Neural crest cell (in vitro differentiated cells): Measurements from ENCODE around the gene TXNDC11. TPM values are rescaled to one million over a fixed set of nuclear protein-coding genes. Genes with fewer than 3 reads are reported as not detected.

ENCODE experiments used
- DNase-seq: peaks from one replicate; pipeline ENCODE4 v3.0.0; 2021; ENCODE audit warnings: low read depth, mixed read lengths, low spot score
- H3K27ac Mint-ChIP-seq: one replicate; pipeline ENCODE4 v1.8.0; 2021; ENCODE audit warnings: mild to moderate bottlenecking, mixed read lengths; ENCODE audit not compliant: unreplicated experiment
- H3K27me3 Mint-ChIP-seq: 2 replicates; pipeline ENCODE4 v1.8.0; 2021; ENCODE audit warnings: low read depth, mild to moderate bottlenecking, mixed read lengths
- H3K36me3 Mint-ChIP-seq: 2 replicates; pipeline ENCODE4 v1.8.0; 2021; ENCODE audit warnings: low read depth, mild to moderate bottlenecking, mixed read lengths
- H3K4me1 Mint-ChIP-seq: 2 replicates; pipeline ENCODE4 v1.8.0; 2021; ENCODE audit warnings: mixed read lengths
- H3K4me3 Mint-ChIP-seq: one replicate; pipeline ENCODE4 v1.8.0; 2021; ENCODE audit warnings: mild to moderate bottlenecking, mixed read lengths
- H3K9me3 Mint-ChIP-seq: 2 replicates; pipeline ENCODE4 v1.8.0; 2021; ENCODE audit warnings: mixed read lengths
- CTCF ChIP-seq: fragments of 200-600 bp; sonication (generic); conservative IDR thresholded peaks from 2 replicates; pipeline ENCODE4 v1.5.0; 2021; ENCODE audit warnings: antibody characterized with exemption, mild to moderate bottlenecking
- total RNA-seq: library from RNA; stranded (reverse); gene quantifications from 2 replicates; pipeline ENCODE4 v1.2.1, GENCODE V29; 2021

TXNDC11 gene
- total RNA-seq, 1 donor from 2014 or later: 16.9 TPM

DNA sequence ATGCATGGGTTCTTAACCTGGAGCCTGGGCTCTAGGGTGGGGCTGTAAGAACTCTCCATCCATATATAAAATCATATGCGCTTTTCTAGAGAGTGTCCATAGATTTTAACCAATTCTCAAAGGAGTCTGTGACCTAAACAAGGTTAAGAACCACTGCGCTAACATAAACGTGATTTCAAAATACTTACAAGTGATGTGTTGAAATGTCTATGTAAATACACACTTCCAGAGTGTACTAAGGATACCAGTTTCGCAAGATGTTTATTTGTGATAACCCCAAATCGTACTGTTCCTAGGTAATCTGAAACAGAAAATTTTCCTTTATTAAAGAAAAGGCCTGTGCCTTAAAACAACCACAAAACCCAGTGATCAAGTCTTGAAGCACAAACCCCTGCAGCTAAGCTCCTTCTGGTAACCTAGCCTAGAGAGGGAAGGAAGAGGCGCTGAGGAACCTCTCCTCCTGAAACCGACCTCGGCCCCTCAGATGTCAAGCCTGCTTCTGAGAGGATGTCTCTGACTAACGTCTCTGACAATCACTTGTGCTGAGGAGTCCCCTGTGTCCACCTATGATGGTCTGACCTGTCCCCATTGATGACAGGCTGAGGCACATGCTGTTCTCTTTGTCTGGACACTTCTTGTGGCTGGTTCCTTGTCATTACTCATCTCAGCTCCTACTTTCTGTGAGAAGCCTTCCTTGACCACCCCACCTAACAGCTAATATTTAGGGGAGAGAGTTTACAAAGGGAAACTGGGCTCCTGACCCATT is 42.2 kb downstream of the TXNDC11 start:
- no peaks in the 10 kb centered on the region for H3K9me3 Mint-ChIP-seq
- H3K36me3 Mint-ChIP-seq: peaks cover 6% of the 10 kb centered on the region
- H3K27me3 Mint-ChIP-seq: no peaks in the 10 kb centered on the region
- DNase-seq: no peak
- H3K4me3 Mint-ChIP-seq: no peak overlapping the region
- H3K4me1 Mint-ChIP-seq: no peaks in the 10 kb centered on the region
- no peak for TF ChIP-seq CTCF
- H3K27ac Mint-ChIP-seq: no peak overlapping the region

DNA sequence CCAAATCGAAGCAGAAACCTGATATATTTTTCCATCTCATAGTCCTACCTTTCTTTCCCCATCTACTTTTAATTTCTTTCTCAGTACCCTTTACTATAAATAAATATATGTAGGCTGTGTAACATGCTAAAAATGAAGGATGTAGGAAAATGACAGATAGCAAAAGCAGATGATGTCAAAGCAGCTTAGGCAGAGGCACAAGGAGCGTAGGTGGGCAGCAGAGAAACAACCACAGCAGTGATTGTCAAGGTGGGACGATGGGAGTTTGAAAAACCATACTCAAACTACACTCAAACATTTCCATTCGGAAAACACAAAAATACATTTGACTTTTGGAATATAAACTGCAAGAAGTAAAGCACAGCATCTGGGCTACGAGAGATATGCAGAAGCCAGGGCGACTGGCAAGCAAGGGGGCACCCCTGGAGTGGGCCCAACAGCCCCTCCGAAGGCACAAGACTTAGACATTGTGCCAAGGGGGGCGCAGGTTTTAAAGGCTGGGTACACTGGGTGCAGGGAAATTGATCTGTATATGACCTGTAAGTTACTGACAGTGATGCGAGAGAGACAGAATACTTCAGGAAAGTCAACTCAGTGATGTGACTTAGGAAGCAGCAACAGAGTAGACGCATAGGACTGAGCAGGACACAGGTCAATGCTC is 43.3 kb downstream of the TXNDC11 start:
- no peaks in the 10 kb centered on the region for H3K4me1 Mint-ChIP-seq
- H3K27me3 Mint-ChIP-seq: no peaks in the 10 kb centered on the region
- no peak for TF ChIP-seq CTCF
- peaks cover 8% of the 10 kb centered on the region for H3K36me3 Mint-ChIP-seq
- H3K9me3 Mint-ChIP-seq: no peaks in the 10 kb centered on the region
- H3K27ac Mint-ChIP-seq: no peak overlapping the region
- H3K4me3 Mint-ChIP-seq: no peak overlapping the region
- no peak for DNase-seq

GRCh38 chr16:11698271-11698689 is 44.4 kb downstream of the TXNDC11 start:
- TF ChIP-seq CTCF: no peak
- DNase-seq: no peak
- H3K27ac Mint-ChIP-seq: peak overlapping the region; percentile 78
- no peak overlapping the region for H3K4me3 Mint-ChIP-seq
- H3K27me3 Mint-ChIP-seq: no peaks in the 10 kb centered on the region
- peaks cover 8% of the 10 kb centered on the region for H3K36me3 Mint-ChIP-seq
- no peaks in the 10 kb centered on the region for H3K9me3 Mint-ChIP-seq
- H3K4me1 Mint-ChIP-seq: no peaks in the 10 kb centered on the region

- Mint-ChIP-seq H3K27ac (peak overlapping the region; percentile 6), H3K4me3 (no peak overlapping the region), H3K4me1 (no peaks in the 10 kb centered on the region), H3K27me3 (no peaks in the 10 kb centered on the region), H3K36me3 (peaks cover 8% of the 10 kb centered on the region), H3K9me3 (no peaks in the 10 kb centered on the region)
- TF ChIP-seq CTCF: no peak
- DNase-seq: no peak
These were observed 45.3 kb downstream of the TXNDC11 start for GRCh38 chr16:11697319-11697718.

- TF ChIP-seq CTCF: no peak
- Mint-ChIP-seq H3K4me3 (no peak overlapping the region), H3K9me3 (no peaks in the 10 kb centered on the region), H3K27me3 (no peaks in the 10 kb centered on the region), H3K36me3 (peaks cover 8% of the 10 kb centered on the region), H3K27ac (no peak overlapping the region), H3K4me1 (no peaks in the 10 kb centered on the region)
- DNase-seq: no peak
These were observed 46.2 kb downstream of the TXNDC11 start for GRCh38 chr16:11696266-11697012.
